AG04449 (cell line): ENCODE data around the gene ZNF521.
A peak's percentile ranks its signal among the peaks of the same experiment; 100 is the strongest.

Source experiments
- CTCF ChIA-PET: fragments of 350-600 bp; formaldehyde crosslinking; extraction: SDS; loops from one replicate; lab custom pipeline; 2021; ENCODE audit warnings: antibody characterized with exemption; lab: Yijun Ruan, JAX
- POLR2A ChIA-PET: fragments of 400-600, 350-600 bp; formaldehyde crosslinking; extraction: SDS; loops from one replicate; lab custom pipeline; 2020; ENCODE audit warnings: antibody characterized with exemption, inconsistent platforms; lab: Yijun Ruan, JAX
- DNase-seq: peaks from one replicate; pipeline ENCODE4 v3.0.0-alpha.2; 2010; ENCODE audit warnings: low read depth, low spot score
- H3K4me3 ChIP-seq: 2 replicates; pipeline ENCODE4 v1.5.1; 2011; ENCODE audit warnings: low read depth, mild to moderate bottlenecking, control low read depth, low read length
- CTCF ChIP-seq: IDR thresholded peaks from one replicate; pipeline ENCODE4 v1.5.1; 2011; ENCODE audit warnings: mild to moderate bottlenecking, moderate library complexity, low read length, control low read depth, inconsistent platforms; ENCODE audit not compliant: insufficient read depth; ENCODE audit errors: missing control alignments

Gene ZNF521

GRCh38 chr18:25300492-25300891 lies 51.5 kb downstream of the ZNF521 start:
- DNase-seq, result no peak
- CTCF ChIA-PET, result interaction anchor here (1.8 kb wide), 1 partner anchor 14 kb away, joined by 4 read pairs; no protein-coding TSS in a partner anchor
- H3K4me3 ChIP-seq, result no peak overlapping the region
- TF ChIP-seq CTCF, result no peak
- POLR2A ChIA-PET, result no interaction called here

- ChIA-PET POLR2A (no interaction called here), CTCF (interaction anchor here (1.8 kb wide), 1 partner anchor 15 kb away, joined by 4 read pairs; no protein-coding TSS in a partner anchor)
- H3K4me3 ChIP-seq, result no peak overlapping the region
- no peak for DNase-seq
- no peak for TF ChIP-seq CTCF
These were observed 52.3 kb downstream of the ZNF521 start for GRCh38 chr18:25299426-25300300.

GRCh38 chr18:25298853-25299274 lies 53.1 kb downstream of the ZNF521 start:
- ChIA-PET CTCF (interaction anchor here (1.8 kb wide), 1 partner anchor 16 kb away, joined by 4 read pairs; no protein-coding TSS in a partner anchor), POLR2A (interaction anchor here (0.7 kb wide), 1 partner anchor 52 kb away, joined by 3 read pairs; no protein-coding TSS in a partner anchor)
- no peak for TF ChIP-seq CTCF
- peak; percentile 54 for DNase-seq
- H3K4me3 ChIP-seq, result no peak overlapping the region

- CTCF ChIA-PET, result no interaction called here
- no peak for DNase-seq
- no peak for TF ChIP-seq CTCF
- POLR2A ChIA-PET, result no interaction called here
- H3K4me3 ChIP-seq, result no peak overlapping the region
These were observed 56.3 kb downstream of the ZNF521 start for GRCh38 chr18:25295624-25296138.

- ChIA-PET POLR2A (no interaction called here), CTCF (no interaction called here)
These were observed 60.8 kb downstream of the ZNF521 start for GRCh38 chr18:25291150-25291549.

More at GRCh38 chr18:25291150-25291549, 60.8 kb downstream of the ZNF521 start:
- H3K4me3 ChIP-seq, result no peak overlapping the region
- no peak for TF ChIP-seq CTCF
- DNase-seq, result no peak
